HG03442 (cell line): ENCODE results near the gene H1-8.
"Not testable (repeated sequence)": the region's sequence is repeated elsewhere in the genome, so short reads cannot be mapped to it uniquely, and the experiment has no call there.

Source experiments
- ATAC-seq: cut with Tn5 transposase; IDR thresholded peaks from one replicate; pipeline ENCODE4 v1.9.1; 2021; ENCODE audit warnings: mild to moderate bottlenecking, moderate library complexity; ENCODE audit not compliant: unreplicated experiment

H1-8 gene

DNA sequence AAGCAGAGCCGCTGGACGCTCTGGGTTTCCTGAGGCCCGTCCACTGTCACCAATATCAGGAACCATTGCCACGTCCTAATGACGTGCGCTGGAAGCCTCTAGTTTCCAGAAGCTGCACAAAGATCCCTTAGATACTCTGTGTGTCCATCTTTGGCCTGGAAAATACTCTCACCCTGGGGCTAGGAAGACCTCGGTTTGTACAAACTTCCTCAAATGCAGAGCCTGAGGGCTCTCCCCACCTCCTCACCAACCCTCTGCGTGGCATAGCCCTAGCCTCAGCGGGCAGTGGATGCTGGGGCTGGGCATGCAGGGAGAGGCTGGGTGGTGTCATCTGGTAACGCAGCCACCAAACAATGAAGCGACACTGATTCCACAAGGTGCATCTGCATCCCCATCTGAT, 11.3 kb upstream of the H1-8 start:
- ATAC-seq, result no peak

DNA sequence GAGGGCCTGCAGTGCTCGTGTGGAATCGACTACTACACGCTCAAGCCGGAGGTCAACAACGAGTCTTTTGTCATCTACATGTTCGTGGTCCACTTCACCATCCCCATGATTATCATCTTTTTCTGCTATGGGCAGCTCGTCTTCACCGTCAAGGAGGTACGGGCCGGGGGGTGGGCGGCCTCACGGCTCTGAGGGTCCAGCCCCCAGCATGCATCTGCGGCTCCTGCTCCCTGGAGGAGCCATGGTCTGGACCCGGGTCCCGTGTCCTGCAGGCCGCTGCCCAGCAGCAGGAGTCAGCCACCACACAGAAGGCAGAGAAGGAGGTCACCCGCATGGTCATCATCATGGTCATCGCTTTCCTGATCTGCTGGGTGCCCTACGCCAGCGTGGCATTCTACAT, 10.7 kb upstream of the H1-8 start:
- no peak for ATAC-seq

DNA sequence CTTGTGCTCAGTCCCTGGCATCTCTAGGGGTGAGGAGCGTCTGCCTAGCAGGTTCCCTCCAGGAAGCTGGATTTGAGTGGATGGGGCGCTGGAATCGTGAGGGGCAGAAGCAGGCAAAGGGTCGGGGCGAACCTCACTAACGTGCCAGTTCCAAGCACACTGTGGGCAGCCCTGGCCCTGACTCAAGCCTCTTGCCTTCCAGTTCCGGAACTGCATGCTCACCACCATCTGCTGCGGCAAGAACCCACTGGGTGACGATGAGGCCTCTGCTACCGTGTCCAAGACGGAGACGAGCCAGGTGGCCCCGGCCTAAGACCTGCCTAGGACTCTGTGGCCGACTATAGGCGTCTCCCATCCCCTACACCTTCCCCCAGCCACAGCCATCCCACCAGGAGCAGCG, 9.6 kb upstream of the H1-8 start:
- no peak for ATAC-seq

DNA sequence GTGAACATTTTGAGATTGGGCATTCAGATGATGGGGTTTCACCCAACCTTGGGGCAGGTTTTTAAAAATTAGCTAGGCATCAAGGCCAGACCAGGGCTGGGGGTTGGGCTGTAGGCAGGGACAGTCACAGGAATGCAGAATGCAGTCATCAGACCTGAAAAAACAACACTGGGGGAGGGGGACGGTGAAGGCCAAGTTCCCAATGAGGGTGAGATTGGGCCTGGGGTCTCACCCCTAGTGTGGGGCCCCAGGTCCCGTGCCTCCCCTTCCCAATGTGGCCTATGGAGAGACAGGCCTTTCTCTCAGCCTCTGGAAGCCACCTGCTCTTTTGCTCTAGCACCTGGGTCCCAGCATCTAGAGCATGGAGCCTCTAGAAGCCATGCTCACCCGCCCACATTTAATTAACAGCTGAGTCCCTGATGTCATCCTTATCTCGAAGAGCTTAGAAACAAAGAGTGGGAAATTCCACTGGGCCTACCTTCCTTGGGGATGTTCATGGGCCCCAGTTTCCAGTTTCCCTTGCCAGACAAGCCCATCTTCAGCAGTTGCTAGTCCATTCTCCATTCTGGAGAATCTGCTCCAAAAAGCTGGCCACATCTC, 8.4 kb upstream of the H1-8 start:
- no peak for ATAC-seq

DNA sequence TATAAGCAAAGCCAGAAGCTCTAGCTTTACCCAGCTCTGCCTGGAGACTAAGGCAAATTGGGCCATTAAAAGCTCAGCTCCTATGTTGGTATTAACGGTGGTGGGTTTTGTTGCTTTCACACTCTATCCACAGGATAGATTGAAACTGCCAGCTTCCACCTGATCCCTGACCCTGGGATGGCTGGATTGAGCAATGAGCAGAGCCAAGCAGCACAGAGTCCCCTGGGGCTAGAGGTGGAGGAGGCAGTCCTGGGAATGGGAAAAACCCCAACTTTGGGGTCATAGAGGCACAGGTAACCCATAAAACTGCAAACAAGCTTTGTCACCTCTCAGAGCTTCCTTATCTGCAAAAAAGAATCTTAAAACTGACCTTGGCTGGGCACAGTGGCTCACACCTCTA, 7.9 kb upstream of the H1-8 start:
- ATAC-seq, result no peak

DNA sequence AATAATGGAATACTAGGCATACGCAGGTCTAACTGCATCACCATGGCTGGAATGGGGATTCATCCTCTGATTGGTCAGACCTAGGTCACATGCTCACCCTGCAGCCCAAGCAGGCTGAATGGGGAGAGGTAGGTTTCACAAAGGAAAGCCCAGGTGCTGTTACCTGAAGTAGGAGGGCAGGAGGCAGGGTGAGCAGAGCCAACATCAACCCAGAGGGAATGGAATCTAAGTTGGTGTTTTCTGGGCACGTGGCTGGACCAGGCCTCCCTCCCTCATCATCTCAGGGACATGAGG, 6.7 kb upstream of the H1-8 start:
- ATAC-seq, result no peak

DNA sequence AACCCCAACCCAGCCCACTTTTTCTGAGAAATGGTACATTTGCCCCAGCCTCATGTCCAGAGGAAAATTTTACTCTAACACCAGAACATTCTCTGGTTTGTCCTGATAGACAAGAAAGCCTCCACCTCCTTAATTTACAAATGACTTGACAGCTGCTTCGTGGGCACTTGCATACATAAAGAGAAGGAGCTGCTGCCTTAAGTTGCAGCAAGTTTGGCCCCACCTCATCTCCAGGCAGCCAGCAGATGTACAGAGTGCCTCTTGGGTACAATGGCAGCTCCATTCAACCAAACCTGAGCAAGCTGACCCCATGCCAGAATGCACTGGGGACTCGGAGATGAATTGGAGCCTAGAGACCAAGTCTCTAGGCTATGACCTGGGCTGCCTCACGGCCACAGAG, 6.2 kb upstream of the H1-8 start:
- ATAC-seq, result no peak

DNA sequence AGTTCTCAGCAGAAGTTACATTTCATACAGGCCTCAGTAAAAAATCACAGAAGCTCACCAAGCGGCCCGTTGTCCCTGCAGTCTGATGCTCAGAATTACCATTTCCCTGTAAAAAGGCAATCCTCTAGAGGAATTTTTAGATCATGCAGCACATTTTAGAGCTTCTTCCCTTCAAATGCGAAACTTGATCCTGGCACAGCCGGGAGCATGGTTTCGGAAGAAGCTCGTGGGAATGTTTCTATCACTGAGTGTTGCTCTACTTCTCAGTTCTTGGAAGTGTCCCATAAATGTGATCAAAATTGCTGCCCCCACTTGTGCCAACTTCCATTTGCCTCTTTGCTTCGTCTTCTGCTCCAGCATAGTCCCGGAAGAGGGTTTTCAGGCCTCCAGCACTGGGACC, 3.8 kb upstream of the H1-8 start:
- no peak for ATAC-seq

DNA sequence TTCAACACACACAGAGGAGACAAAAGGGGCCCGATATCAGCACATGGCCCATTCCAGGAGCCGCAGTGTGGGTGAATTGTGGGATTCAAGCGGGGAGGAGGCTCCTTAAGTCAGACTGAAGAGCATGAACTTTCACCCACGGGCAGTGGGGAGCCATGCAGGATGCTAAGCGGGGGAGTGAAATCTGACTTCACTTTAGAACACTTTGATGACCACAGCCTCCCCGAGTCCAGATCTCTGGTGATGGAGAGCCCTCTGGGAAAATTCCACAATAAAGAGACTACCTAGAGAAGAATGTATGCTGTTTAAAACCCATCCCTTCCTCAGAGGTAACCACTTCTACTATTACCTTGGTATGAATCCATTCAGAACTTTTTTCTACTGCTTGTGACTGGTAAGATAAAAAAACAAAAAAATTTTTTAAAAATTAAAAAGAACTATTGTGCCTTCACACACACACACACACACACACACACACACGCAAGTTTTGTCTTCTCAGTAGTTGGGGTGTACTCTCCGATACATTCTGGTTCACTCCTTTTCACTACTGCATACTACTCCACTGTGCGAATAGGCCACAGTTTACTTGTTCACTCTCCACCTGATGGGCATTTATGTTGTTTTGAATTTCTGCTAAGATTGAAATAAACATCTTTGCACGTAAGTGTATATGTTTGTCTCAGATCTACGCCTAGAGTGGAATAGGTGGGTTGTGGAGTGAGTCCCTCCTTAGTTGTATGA, 2.0 kb upstream of the H1-8 start:
- ATAC-seq, result no peak

DNA sequence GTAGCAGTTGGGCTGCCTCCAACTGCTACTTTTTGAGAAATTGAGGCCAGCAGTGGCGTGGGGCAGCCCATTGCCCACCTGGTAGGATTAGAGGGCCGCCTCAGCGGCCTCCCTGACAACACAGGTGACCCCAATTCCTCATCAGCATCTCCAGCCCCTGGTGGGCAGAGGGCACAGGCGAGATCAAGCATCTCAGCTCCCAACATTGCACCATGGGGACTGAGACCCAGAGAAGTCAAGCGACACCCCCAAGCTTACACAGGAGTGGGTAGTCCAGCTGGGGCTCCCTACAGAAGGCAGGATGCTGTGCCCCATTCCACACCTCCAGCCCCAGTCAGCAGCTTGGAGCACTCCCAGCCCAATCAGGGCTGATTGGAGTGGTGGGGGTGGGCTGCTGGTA, 228 bp upstream of the H1-8 start:
- no peak for ATAC-seq

DNA sequence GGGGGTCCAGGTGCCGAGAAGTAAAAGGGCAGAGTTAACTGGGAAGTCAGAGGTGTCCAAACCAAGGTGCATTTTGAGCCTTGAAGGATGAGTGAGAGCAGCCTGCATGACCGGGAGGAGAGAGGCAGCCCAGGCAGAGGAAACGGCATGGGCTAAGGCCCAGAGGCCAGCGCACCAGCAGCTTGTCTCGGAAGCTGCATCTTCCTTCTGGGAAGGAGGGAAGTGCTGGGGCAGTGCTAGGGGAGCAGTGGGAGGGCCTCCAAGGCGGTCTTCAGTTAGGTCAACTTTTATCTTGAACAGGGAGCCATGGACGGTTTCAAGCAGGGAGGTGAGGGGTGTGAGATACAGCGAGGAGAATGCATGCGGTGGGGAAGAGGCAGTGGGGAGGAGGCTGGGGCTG, 1.0 kb downstream of the H1-8 start:
- ATAC-seq, result no peak

DNA sequence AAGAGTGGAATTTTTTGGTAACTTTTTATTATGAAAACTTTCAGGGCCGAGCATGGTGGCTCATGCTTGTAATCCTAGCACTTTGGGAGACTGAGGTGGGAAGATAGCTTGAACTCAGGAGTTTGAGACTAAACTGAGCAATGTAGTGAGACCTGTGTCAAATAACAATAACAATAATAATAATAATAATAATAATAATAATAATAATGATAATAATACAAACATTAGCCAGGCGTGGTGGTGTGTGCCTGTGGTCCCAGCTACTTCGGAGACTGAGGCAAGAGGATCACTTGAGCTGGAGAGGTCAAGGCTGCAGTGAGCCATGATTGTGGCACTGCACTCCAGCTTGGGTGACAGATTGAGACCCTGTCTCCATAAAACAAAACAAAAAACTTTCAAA, 3.0 kb downstream of the H1-8 start:
- ATAC-seq, result not testable (repeated sequence)

DNA sequence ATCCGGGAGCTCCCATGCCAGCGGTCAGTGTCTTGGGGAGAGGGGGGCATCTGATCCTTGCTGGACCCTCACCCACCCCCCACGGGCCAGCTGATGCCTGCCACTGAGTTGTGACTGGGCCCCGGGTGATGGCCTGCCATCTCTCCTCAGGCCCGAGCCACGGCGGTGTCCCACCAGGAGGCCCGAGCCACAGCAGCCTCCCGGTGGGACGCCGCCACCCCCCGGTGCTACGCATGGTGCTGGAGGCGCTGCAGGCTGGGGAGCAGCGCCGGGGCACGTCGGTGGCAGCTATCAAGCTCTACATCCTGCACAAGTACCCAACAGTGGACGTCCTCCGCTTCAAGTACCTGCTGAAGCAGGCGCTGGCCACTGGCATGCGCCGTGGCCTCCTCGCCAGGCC, 4.3 kb downstream of the H1-8 start:
- no peak for ATAC-seq

DNA sequence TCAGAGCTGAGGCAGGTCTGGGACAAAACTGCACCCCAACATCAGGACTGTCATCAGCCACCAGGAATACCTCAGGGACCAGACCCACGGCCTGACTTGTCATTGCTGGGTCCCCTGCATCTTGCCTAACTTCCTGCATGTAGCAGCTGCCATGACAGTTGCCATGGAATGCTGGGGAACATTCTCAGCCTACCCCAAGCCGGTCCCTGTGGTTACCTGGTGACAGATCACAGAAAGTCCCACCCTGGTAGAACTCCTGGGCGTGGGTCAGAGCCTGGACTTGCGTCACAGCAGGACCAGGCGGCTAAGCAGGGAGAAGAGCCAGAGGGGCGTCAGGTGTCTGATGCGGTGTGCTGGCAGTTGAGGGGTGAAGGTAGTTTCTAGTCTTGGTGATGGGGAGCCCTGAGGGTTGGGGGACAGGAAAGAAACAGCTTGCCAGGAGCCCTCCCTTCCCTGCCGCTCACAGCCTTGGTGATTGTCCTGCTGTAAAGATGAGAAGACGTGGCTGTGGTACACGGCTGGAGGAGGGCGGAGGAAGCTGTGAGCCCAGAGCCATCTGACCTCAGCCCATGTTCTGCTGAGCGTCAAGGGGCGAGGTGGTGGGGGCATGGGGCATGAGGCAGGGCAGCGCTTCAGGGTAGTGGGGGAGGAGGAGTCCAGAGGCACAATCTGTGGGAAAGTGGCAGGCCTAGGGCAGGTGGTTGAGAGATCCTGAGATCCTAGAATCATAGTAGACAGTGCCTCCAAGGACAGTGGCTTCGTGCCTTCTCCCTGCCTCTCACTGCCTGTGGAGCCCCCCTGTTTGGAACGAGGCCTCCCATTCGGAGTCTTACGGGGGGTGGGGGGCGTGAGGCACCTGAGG, 5.4 kb downstream of the H1-8 start:
- ATAC-seq, result no peak

DNA sequence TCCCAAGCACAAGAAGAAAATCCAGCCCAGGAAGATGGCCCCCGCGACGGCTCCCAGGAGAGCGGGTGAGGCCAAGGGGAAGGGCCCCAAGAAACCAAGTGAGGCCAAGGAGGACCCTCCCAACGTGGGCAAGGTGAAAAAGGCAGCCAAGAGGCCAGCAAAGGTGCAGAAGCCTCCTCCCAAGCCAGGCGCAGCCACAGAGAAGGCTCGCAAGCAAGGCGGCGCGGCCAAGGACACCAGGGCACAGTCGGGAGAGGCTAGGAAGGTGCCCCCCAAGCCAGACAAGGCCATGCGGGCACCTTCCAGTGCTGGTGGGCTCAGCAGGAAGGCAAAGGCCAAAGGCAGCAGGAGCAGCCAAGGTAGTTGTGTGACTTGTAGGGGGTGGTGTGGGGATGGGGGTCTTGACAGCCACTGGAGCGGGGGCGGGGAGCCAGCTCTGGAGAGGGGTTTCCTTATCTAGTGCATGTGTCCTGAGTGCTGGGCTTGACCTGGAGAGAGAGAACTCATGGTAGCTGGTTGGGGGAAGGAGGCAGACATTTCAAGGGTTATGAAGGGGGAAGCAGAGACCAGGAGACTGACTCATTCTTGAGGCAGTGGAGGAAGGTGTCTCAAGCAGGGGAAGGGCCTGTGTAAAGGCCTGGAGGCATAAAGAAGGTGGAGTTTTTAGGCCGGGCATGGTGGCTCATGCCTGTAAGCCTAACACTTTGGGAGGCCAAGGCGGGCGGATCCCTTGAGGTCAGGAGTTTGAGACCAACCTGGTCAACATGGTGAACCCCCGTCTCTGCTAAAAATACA, 6.2 kb downstream of the H1-8 start:
- ATAC-seq, result no peak

DNA sequence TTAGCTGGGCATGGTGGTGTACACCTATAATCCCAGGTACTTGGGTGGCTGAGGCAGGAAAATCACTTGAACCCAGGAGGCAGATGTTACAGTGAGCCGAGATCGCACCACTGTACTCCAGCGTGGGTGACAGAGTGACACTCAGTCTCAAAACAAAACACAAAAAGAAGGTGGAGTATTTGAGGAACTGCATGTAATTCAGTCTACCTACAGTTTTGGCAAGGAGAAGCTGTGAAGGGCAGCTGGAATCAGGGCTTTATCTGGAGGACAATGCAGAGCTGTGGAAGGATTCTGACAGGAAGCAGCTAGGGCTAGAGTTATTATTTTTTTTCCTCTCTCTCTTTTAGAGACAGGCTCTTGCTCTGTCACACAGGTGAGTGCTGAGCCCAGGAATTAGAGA, 6.8 kb downstream of the H1-8 start:
- no peak for ATAC-seq

DNA sequence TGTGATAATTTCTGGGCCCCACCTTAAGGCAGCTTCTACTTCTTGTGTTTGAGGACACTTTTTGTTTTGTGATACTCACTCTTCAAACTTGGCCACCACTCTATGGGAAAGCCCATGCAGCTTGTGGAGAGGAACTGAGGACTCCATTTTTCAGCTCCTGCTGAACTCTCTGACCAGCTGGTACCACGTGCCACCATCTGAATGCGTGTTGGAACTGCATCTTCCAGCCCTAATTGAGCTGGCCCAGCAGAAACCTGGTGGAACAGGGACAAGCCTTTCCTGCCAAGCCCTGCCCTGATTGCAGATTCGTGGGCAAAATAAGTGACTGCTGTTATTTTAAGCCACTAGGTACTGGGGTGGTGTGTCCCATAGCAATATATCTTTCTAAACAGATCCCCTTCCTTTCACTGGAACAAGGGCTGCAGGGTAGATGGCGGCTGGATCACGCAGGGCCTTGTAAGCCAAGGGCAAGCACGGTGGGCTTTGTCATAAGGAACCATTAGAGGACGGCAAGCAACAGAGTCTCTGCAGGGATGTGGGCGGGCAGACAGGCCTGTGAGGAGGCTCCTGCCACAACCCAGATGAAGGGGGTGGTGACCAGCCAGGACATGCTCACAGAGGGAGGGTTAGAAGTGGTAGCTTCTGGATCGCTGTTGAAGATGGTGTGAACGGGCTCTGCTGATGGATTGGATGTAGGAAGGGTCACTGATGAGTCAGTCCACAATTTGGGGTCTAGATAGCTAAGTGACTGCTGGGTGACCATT, 9.5 kb downstream of the H1-8 start:
- no peak for ATAC-seq

DNA sequence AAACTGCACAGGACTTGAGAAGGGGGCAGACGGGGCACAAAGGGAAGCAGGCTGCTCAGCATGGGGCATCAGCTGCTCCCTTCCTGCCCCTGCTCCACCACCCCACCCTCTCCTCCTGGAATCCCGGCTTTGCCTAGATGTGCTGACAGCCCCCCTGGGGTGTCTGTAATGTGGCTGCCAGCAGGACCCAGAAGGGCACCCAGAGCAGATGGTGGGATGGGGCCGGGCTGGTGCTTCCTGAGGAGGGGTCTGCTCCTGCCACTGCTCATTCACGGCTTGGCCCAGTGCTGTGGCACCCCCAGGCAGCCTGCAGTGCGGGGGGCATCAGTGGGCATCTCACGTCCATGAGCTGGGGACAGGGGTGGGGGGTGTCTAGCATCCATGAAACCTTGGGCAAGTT, 10.2 kb downstream of the H1-8 start:
- ATAC-seq, result no peak

DNA sequence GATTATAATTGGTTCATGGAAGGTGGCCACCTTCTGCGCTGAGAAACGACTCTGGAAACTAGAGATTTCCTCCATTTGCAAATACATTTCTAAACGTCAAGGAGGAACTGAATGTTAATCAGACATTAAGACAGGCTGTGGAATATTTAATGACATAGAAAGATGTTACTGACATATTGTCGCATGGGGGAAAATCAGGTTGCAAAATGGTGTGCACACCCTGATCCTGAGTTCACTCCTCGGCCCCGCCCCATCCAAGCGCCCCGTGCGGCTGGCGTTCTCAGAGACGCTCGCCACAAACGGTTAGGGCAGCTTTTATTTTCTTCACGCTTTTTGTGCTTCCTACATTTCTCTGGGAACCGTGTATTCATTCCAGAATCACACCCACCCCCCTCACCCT, 10.7 kb downstream of the H1-8 start:
- ATAC-seq, result no peak

DNA sequence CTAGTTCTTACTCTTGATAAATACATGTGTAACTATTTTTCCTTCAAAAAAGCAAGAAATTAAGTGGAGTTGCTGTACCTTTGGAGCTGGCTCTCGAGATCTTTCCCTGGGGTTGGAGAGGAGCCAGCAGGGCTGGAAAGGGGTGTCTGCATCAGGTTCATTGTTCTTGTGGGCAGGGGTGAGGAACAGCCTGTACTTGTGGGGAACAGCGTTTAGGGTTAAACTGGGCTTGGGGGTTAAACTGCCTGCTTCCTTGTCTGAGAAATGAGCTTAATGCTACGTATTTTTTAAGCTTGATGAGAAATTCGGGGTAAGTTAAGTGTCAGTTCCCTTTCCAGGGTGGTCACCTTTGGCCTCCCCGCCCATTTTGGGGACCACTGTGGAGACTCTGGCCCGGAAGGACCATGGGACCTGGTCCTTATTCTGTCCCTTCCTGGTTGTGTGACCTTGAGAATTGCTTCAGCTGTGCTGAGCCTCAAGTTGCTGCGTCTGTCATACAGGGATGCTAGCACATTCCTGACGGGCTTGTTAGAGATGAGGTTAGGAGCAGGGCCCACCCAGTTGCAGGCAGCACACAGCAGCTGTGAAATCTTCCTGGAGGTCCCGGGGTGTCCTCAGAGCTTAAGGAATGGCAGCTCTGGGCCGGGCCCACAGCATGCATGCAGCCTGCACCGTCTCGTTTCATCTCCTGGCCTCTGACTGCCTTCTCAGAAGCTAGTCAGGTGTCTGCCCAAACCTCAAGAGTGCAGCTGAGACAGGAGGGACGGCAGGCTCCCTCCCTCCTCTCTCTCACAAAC, 11.6 kb downstream of the H1-8 start:
- ATAC-seq, result no peak
